ENCODE data around the gene WSCD1.

The WSCD1 gene

DNA sequence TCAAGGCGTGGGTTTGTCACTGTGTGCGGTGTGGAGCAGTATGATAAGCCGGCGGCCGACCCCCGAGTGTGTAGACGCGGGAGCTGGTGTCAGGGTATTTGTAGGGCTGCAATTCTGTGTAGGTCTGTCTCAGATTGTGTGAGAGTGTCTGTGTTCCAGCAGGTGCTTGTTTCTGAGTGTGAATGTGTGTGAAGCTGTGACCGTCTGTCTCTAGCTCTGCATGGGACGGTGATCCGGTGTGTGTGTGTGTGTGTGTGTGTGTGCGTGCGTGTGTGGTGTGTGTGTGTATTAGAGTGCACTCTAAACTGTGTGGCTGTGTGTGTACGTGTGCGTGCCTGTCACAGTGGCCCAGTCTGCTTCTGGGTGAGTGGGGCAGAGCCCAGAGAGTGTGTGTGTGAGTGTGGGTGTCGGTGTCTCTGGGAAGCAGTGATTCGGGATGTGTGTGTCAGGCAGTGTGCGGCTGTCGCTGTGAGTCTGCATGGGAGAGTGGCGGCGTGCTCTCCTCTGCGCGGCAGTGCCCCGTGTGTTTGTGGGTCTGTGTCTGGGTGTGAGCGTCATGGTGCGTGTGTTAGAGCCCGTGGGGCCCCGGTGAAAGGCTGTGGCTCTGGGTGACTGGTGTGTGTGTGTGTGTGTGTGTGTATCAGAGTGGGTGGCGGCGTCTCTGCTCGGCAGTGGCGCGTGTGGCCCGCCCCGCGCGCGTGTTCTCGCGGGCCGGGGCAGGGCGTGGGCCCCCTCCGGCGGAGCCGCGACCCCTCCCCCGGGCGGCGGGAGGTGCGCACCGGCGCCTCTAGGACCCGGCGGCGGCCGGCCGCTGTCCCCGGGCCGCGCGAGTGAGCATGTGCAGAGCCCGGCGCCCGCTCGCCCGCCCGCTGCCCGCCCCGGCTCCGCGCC lies at the start of gene WSCD1:
WSCD1 (plus strand) TSS at position 841 of the 891 bp plus-strand sequence. CDS start 10,280 bp downstream, outside the sequence.
- Histone ChIP-seq H3K9ac (ENCODE audit: low read depth, low read length) (peak within 1 kb of the TSS; percentile 4), H3K27me3 (ENCODE audit: control insufficient read depth, insufficient read depth, low read length) (peaks cover 27% of the 10 kb centered on the region), H3K36me3 (ENCODE audit: control insufficient read depth, insufficient read depth, low read length) (no peaks in the 10 kb centered on the region), H3K9me3 (ENCODE audit: control insufficient read depth, insufficient read depth, low read length) (no peaks in the 10 kb centered on the region), H3K4me1 (ENCODE audit: control insufficient read depth, insufficient read depth, low read length) (peaks cover 6% of the 10 kb centered on the region), H3K4me3 (ENCODE audit: low read depth, low read length) (peak within 1 kb of the TSS; percentile 75)

DNA sequence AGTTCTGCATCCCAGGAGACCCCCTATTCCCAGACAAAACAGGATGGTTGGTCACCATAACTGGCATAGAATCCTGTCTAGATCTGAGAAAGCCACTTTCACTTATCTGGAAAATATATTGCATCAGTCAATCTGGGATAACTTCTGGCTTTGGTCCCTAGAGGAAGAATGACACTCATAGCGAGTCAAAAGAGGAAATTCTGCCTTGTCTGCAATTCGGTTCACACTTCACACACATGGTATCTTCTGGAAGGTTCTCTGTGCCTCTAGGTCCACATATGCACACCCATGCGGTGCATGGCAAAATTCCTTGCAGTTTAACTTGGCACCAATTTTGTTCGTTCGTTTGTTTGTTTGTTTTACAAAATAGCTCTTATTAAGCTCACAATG lies 49.2 kb upstream of the WSCD1 start:
- Histone ChIP-seq H3K4me3 (ENCODE audit: low read depth, low read length) (no peak overlapping the region), H3K9me3 (ENCODE audit: control insufficient read depth, insufficient read depth, low read length) (no peaks in the 10 kb centered on the region), H3K36me3 (ENCODE audit: control insufficient read depth, insufficient read depth, low read length) (no peaks in the 10 kb centered on the region), H3K27me3 (ENCODE audit: control insufficient read depth, insufficient read depth, low read length) (no peaks in the 10 kb centered on the region), H3K9ac (ENCODE audit: low read depth, low read length) (no peak overlapping the region), H3K4me1 (ENCODE audit: control insufficient read depth, insufficient read depth, low read length) (no peaks in the 10 kb centered on the region)

DNA sequence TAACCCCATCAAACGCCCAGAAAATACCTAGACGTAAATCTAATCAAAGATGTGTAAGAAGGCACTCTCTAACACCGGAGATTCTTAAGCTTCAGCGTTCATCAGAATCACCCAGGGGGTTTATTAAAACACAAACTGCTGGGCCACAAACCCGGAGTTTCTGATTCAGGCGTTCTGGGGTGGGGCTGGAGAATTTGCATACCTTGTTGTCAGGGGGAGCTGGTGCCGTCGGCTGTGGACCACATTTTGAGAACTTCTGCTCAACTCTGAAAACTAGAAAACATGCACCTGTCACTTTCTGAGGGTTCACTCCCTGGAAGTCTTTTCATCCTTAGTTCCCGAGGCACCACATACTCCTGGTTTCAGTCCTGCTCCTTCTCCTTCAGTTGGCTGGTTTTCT lies 48.6 kb upstream of the WSCD1 start:
- H3K9me3 ChIP-seq (ENCODE audit: control insufficient read depth, insufficient read depth, low read length): no peaks in the 10 kb centered on the region
- no peak overlapping the region for H3K4me3 ChIP-seq (ENCODE audit: low read depth, low read length)
- no peaks in the 10 kb centered on the region for H3K27me3 ChIP-seq (ENCODE audit: control insufficient read depth, insufficient read depth, low read length)
- H3K4me1 ChIP-seq (ENCODE audit: control insufficient read depth, insufficient read depth, low read length): no peaks in the 10 kb centered on the region
- no peak overlapping the region for H3K9ac ChIP-seq (ENCODE audit: low read depth, low read length)
- H3K36me3 ChIP-seq (ENCODE audit: control insufficient read depth, insufficient read depth, low read length): peaks cover under 1% of the 10 kb centered on the region

DNA sequence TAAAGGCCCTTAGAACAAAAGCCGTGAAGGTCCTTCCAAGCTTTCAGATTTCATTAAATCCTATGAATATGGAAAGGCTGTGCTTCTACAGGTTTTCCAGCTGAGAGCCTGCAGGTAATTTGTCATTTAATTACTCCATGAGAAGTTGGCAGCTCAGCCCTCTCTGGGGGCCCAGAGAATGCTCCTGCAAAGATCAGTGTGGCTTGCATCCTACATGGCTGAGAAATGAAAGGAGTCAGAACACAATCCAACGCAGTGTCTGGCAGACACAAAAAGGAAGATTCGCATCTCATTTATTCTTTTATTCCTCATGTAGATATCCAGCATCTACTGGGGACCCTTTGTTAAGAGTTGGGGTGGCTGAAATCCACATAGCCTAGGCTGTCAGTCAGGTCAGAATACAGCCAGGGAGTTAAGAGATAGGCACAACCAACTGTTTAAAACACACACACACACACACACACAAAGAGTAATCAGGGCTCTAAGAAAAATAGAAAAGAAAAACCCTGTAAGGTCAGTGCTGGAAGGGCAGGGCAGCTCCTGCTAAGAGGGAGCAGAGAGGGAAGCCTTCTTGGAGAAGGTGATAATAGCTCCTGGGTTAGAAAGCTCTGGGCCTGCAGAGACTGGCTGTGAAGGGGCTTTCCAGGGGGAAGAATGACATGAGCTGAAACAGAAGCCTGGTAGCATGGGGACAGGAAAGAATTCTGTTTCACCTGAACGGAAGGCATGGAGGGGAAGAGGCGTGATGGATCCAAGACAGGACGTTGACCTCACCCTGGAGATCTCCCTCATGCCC lies 46.9 kb upstream of the WSCD1 start:
- Histone ChIP-seq H3K36me3 (ENCODE audit: control insufficient read depth, insufficient read depth, low read length) (peaks cover 2% of the 10 kb centered on the region), H3K4me1 (ENCODE audit: control insufficient read depth, insufficient read depth, low read length) (no peaks in the 10 kb centered on the region), H3K9ac (ENCODE audit: low read depth, low read length) (no peak overlapping the region), H3K9me3 (ENCODE audit: control insufficient read depth, insufficient read depth, low read length) (no peaks in the 10 kb centered on the region), H3K27me3 (ENCODE audit: control insufficient read depth, insufficient read depth, low read length) (no peaks in the 10 kb centered on the region), H3K4me3 (ENCODE audit: low read depth, low read length) (no peak overlapping the region)

DNA sequence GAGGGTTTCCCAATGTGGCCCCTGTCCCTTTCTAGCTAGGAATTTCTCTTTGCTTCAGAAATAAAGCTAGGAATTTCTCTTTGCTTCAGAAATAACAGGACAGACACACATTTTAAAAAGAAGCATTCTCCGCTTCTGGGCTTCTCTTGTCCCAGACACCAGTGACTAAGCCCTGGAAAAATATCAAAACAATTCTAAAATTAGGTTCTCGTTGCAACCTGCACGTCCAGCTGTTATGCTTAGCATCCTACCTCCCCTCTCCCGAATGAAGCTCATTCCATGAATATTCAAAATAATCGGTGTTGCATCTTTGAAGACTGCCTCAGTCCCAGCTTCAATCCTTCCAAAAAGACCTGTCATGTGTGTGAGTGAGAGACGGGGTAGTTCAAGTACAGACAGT lies 45.6 kb upstream of the WSCD1 start:
- H3K36me3 ChIP-seq (ENCODE audit: control insufficient read depth, insufficient read depth, low read length): peaks cover 2% of the 10 kb centered on the region
- no peak overlapping the region for H3K4me3 ChIP-seq (ENCODE audit: low read depth, low read length)
- H3K4me1 ChIP-seq (ENCODE audit: control insufficient read depth, insufficient read depth, low read length): no peaks in the 10 kb centered on the region
- no peaks in the 10 kb centered on the region for H3K9me3 ChIP-seq (ENCODE audit: control insufficient read depth, insufficient read depth, low read length)
- H3K27me3 ChIP-seq (ENCODE audit: control insufficient read depth, insufficient read depth, low read length): no peaks in the 10 kb centered on the region
- no peak overlapping the region for H3K9ac ChIP-seq (ENCODE audit: low read depth, low read length)

DNA sequence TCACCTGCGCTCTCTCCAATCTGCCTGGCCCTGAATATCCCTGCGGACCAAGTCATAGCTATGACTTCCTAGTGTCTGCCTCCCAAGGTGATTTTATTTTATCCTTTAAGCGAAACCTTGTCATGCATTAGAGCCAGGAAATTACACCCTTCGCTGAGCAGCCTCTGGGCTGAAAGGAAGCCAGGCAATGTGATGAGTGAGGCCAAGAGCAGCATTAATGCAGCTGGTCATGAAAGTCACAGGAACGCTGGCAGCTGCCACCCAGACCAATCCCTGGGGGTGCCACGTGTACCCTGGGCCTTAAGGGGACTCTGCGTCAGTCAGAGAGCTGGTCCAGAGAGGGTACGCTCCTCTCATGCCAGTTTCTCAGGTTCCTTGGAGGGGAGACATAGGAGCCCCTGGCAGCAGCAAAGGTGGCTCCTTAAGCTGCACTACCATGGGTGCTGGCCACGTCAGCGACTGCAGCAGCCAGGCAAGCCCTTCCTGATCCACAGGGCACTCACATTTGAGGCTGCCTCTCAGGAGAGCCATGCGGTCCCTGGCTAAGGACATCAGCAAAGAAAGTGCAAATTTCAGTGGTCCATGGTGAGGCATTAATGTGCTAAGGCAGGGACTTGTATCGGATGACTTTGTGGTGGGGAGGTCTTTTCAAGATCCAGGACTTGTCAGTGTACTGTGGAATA lies 42.7 kb upstream of the WSCD1 start:
- Histone ChIP-seq H3K27me3 (ENCODE audit: control insufficient read depth, insufficient read depth, low read length) (no peaks in the 10 kb centered on the region), H3K36me3 (ENCODE audit: control insufficient read depth, insufficient read depth, low read length) (peaks cover 2% of the 10 kb centered on the region), H3K4me1 (ENCODE audit: control insufficient read depth, insufficient read depth, low read length) (no peaks in the 10 kb centered on the region), H3K9ac (ENCODE audit: low read depth, low read length) (no peak overlapping the region), H3K4me3 (ENCODE audit: low read depth, low read length) (no peak overlapping the region), H3K9me3 (ENCODE audit: control insufficient read depth, insufficient read depth, low read length) (no peaks in the 10 kb centered on the region)

DNA sequence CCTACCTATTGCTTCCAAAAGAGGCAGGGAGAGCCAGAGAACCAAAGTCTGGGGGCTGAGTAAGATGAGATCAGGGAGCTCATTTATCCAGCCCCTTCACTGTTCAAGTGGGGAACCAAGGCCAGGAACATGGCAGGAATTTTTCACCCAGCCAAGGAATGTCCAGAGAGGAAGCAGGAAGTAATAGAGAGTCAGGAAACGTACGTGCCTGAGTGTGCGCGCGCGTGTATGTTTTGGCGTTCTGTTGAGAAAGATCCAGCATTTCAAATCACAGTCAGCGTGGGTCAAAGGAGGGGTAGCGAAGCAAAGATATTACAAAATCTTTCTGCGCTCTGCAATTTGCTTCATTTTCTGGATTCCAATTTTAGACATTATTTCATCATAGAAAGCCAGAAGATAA lies 41.9 kb upstream of the WSCD1 start:
- Histone ChIP-seq H3K36me3 (ENCODE audit: control insufficient read depth, insufficient read depth, low read length) (peaks cover 2% of the 10 kb centered on the region), H3K4me3 (ENCODE audit: low read depth, low read length) (no peak overlapping the region), H3K9ac (ENCODE audit: low read depth, low read length) (no peak overlapping the region), H3K27me3 (ENCODE audit: control insufficient read depth, insufficient read depth, low read length) (no peaks in the 10 kb centered on the region), H3K9me3 (ENCODE audit: control insufficient read depth, insufficient read depth, low read length) (no peaks in the 10 kb centered on the region), H3K4me1 (ENCODE audit: control insufficient read depth, insufficient read depth, low read length) (no peaks in the 10 kb centered on the region)

DNA sequence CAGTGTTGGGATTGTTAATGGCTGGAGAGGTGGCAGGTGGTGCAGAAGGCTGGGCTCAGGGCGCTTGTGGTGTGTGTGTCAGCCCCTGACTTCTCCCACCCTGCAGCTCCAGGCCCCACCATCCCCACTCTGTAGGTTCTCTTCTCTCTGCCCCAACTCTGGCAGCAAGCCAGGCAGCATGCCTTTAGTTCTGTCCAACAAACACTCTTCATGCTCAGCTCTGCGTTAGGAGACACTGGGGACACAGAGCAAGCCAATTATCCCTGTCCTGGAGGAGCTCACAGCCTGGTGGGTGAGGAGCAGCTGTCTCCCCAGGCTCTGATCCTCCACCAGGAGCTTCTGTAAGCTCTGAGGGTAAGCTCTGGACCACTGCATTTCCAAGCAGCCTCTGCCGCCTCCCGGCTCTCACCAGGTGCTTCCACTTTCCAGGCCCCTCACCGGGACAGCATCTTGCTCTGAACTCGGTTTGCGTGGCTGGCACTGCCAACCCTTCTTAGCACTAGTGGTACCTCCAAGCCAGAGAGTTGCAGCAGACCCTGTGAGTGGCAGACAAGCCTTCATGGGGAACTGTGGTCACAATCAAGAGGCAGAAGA lies 34.3 kb upstream of the WSCD1 start:
- no peaks in the 10 kb centered on the region for H3K27me3 ChIP-seq (ENCODE audit: control insufficient read depth, insufficient read depth, low read length)
- no peaks in the 10 kb centered on the region for H3K36me3 ChIP-seq (ENCODE audit: control insufficient read depth, insufficient read depth, low read length)
- no peaks in the 10 kb centered on the region for H3K4me1 ChIP-seq (ENCODE audit: control insufficient read depth, insufficient read depth, low read length)
- no peaks in the 10 kb centered on the region for H3K9me3 ChIP-seq (ENCODE audit: control insufficient read depth, insufficient read depth, low read length)
- H3K9ac ChIP-seq (ENCODE audit: low read depth, low read length): no peak overlapping the region
- H3K4me3 ChIP-seq (ENCODE audit: low read depth, low read length): no peak overlapping the region

DNA sequence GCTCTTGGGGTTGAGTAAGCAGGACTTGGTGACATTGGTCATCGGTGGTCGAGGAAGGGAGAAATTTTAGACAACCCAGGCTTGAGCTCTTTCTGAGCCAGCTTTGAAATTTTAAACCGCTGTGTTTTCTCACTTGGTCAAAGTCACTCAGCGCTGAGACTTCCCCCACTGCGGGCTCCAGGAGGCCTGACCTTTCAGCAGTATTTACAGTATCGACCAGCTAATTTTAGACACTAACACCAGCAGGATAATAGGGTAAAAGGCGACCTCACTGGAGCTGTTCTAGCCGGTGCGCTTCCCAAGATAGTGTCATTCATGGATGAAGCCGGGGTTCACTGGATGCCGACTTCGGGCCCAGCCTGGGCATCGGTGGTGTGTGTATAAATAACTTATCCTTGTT lies 29.7 kb upstream of the WSCD1 start:
- H3K4me1 ChIP-seq (ENCODE audit: control insufficient read depth, insufficient read depth, low read length): no peaks in the 10 kb centered on the region
- H3K27me3 ChIP-seq (ENCODE audit: control insufficient read depth, insufficient read depth, low read length): no peaks in the 10 kb centered on the region
- no peak overlapping the region for H3K4me3 ChIP-seq (ENCODE audit: low read depth, low read length)
- no peak overlapping the region for H3K9ac ChIP-seq (ENCODE audit: low read depth, low read length)
- H3K9me3 ChIP-seq (ENCODE audit: control insufficient read depth, insufficient read depth, low read length): no peaks in the 10 kb centered on the region
- H3K36me3 ChIP-seq (ENCODE audit: control insufficient read depth, insufficient read depth, low read length): no peaks in the 10 kb centered on the region

DNA sequence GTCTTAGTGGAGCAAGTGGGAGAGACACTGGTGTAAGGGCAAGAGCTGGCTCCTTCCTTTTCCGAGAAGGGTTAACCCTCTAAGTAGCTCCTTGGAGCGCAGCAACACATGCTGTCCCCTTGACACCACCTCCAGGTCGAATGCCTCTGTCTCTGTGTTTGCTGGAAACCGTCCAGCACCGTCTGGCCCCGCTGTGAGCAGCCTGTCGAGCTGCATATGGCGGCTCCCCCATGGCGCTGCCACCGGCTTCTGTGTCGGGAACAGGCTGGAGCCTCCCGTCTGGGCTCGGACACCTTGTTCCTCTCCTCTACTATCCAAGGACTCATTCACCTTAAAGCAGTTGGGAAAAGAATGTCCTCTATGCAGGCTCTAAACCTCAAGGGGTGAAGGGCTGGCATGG lies 28.9 kb upstream of the WSCD1 start:
- H3K36me3 ChIP-seq (ENCODE audit: control insufficient read depth, insufficient read depth, low read length): no peaks in the 10 kb centered on the region
- no peak overlapping the region for H3K9ac ChIP-seq (ENCODE audit: low read depth, low read length)
- no peaks in the 10 kb centered on the region for H3K27me3 ChIP-seq (ENCODE audit: control insufficient read depth, insufficient read depth, low read length)
- H3K4me3 ChIP-seq (ENCODE audit: low read depth, low read length): no peak overlapping the region
- no peaks in the 10 kb centered on the region for H3K9me3 ChIP-seq (ENCODE audit: control insufficient read depth, insufficient read depth, low read length)
- no peaks in the 10 kb centered on the region for H3K4me1 ChIP-seq (ENCODE audit: control insufficient read depth, insufficient read depth, low read length)

DNA sequence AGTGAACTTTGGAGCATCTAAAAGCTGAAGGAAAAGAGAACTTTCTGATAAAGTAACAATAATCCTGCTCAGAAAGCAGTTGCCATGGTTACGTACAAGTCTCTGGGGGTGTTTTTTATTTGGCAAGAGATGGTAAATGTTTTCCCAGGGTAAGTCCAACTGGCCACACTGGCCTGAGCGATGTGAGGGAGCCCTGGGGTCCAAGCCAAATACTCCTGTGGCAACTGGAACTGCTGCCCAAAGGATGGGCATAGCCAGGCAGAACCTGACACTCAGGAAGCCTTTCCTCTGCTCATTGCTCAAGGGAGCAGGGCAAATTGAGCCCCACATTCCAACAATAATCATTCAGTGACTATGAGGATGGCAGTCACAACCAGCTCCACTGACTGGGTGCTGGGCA lies 26.8 kb upstream of the WSCD1 start:
- Histone ChIP-seq H3K4me1 (ENCODE audit: control insufficient read depth, insufficient read depth, low read length) (no peaks in the 10 kb centered on the region), H3K4me3 (ENCODE audit: low read depth, low read length) (no peak overlapping the region), H3K27me3 (ENCODE audit: control insufficient read depth, insufficient read depth, low read length) (no peaks in the 10 kb centered on the region), H3K9ac (ENCODE audit: low read depth, low read length) (no peak overlapping the region), H3K36me3 (ENCODE audit: control insufficient read depth, insufficient read depth, low read length) (no peaks in the 10 kb centered on the region), H3K9me3 (ENCODE audit: control insufficient read depth, insufficient read depth, low read length) (no peaks in the 10 kb centered on the region)
